OCI-LY1 (cell line): Measurements from ENCODE around the gene WASHC3.

Experiments used
- EZH2 ChIP-seq: fragments of 200-600 bp; sonication (generic), shearing (Covaris generic); IDR thresholded peaks from 2 replicates; pipeline ENCODE4 v1.8.0; 2017; ENCODE audit warnings: borderline replicate concordance, mixed run types, mild to moderate bottlenecking, antibody characterized with exemption, low read length, moderate library complexity, mixed read lengths
- TF ChIP-seq, protein P1 (sequence below): fragments of 200-600 bp; sonication (generic), shearing (Covaris generic); IDR thresholded peaks from 2 replicates; pipeline ENCODE4 v1.5.1; 2017; ENCODE audit warnings: mild to moderate bottlenecking, antibody characterized with exemption, low read length, moderate library complexity, mixed read lengths

DNA sequence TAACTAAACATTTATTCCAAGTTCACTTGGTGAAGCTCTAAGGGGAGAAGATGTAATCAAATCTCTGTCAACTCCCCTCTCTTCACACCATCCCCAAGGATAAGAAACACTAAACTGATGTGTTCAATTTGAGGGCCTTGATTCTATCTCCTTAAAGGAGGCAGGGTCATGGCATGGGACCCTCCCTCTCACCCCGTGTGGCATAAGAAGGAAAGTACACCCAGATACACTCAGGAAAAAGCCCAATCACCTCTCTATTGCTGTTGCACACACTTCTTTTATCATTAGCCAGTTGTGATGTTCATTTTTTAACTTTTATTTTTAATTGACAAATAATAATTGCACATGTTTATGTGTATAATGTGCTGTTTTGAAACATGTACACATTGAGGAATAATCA is 35.1 kb downstream of the WASHC3 start:
- TF ChIP-seq, protein P1, sequence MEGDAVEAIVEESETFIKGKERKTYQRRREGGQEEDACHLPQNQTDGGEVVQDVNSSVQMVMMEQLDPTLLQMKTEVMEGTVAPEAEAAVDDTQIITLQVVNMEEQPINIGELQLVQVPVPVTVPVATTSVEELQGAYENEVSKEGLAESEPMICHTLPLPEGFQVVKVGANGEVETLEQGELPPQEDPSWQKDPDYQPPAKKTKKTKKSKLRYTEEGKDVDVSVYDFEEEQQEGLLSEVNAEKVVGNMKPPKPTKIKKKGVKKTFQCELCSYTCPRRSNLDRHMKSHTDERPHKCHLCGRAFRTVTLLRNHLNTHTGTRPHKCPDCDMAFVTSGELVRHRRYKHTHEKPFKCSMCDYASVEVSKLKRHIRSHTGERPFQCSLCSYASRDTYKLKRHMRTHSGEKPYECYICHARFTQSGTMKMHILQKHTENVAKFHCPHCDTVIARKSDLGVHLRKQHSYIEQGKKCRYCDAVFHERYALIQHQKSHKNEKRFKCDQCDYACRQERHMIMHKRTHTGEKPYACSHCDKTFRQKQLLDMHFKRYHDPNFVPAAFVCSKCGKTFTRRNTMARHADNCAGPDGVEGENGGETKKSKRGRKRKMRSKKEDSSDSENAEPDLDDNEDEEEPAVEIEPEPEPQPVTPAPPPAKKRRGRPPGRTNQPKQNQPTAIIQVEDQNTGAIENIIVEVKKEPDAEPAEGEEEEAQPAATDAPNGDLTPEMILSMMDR = peak; percentile 6; the same call in 1 of the 2 replicates
- no peak for TF ChIP-seq EZH2
